T47D (cell line): ENCODE data around the gene SPDYE16.
"Not testable (repeated sequence)": the region's sequence is repeated elsewhere in the genome, so short reads cannot be mapped to it uniquely, and the experiment has no call there.

Experiments used
- DNase-seq, 2 experiments: peaks; one replicate each; pipeline versions ENCODE4 v3.0.0 to v3.0.0-alpha.2; 2011 to 2012; ENCODE audit warnings: low read depth in 1 of 2, low spot score in 1 of 2
- JUND ChIP-seq: IDR thresholded peaks from 2 replicates; pipeline ENCODE4 v1.6.1; 2012; ENCODE audit warnings: low read depth
- in situ Hi-C: cut with HindIII; loops from 2 replicates; pipeline ENCODE4 v1.10.0; 2016; ENCODE audit warnings: low sequenced_read_pairs, low pct_unique_long_range_greater_than_20kb

The SPDYE16 gene

DNA sequence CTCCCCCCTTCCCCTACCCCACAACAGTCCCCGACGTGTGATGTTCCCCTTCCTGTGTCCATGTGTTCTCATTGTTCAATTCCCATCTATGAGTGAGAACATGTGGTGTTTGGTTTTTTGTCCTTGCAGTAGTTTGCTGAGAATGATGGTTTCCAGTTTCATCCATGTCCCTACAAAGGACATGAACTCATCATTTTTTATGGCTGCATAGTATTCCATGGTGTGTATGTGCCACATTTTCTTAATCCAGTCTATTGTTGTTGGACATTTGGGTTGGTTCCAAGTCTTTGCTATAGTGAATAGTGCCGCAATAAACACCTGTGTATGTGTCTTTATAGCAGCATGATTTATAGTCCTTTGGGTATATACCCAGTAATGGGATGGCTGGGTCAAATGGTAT lies 18.2 kb upstream of the SPDYE16 start:
- in situ Hi-C loops, DNase-seq: not testable (repeated sequence)

- DNase-seq, in situ Hi-C loops: not testable (repeated sequence)
Observed at GRCh38 chr7:76560157-76560556, 17.1 kb upstream of the SPDYE16 start.

GRCh38 chr7:76559685-76560084 lies 16.6 kb upstream of the SPDYE16 start:
- in situ Hi-C loops, DNase-seq: not testable (repeated sequence)

- in situ Hi-C loops, DNase-seq: not testable (repeated sequence)
Observed at GRCh38 chr7:76551992-76552391, 8.9 kb upstream of the SPDYE16 start.

- in situ Hi-C loops, DNase-seq: not testable (repeated sequence)
Observed at GRCh38 chr7:76549855-76550248, 6.8 kb upstream of the SPDYE16 start.

GRCh38 chr7:76549025-76549854 lies 6.1 kb upstream of the SPDYE16 start:
- DNase-seq: peak; percentile 80 to 94
- in situ Hi-C loops: not testable (repeated sequence)

DNA sequence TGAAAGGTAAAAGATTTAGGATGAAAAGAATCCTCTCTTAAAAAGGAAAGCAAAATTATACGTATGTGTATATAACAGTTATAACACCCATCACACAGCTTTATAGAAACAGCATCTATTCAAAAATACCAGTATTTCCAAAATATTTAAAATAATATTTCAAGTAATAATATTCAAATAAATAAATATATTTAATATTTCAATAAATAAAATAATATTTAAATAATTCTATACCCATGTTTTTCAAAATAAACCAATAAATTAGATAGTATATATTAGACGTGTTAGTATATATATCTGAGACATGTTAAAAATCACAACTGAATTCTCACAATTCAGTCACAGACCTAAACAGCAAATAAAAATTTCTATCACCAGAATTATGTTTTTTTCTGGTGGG lies 11.5 kb downstream of the SPDYE16 start:
- in situ Hi-C loops, DNase-seq: not testable (repeated sequence)

GRCh38 chr7:76526183-76526582 lies 16.9 kb downstream of the SPDYE16 start:
- DNase-seq, in situ Hi-C loops: not testable (repeated sequence)

DNA sequence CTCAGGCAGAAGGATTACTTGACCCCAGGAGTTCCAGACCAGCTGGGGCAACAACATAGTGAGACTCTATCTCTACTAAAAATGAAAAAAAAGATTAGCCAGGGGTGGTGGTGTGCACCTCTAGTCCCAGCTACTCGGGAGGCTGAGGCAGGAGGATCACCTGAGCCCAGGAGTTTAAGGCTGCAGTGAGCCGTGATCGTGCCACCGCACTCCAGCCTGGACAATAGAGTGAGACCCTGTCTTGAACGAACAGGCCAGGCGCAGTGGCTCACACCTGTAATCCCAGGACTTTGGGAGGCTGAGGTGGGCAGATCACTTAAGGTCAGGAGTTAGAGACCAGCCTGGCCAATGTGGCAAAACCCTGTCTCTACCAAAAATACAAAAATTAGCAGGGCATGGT lies 26.2 kb downstream of the SPDYE16 start:
- in situ Hi-C loops, DNase-seq: not testable (repeated sequence)

DNA sequence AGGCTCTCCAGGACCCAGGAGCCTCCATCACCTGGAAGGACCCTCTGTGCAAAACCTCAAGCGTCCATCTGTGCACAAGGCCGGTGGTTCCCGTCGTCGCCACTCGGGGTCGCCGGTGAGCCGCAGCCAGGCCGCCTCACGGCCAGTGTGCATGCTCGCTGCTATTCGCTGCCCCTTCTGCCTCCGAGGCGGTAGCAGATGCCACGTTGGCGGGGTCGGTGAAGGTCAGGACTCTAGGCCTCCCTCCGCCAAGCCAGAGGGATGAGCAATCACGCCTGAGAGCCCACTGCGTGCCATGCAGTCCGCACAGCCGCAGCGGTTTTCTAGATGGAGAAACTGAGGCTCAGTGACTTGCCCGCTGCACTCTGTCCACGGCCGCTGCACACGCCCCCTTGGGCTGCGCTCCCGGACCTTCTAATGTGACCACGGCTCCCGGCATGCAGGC lies 27.1 kb downstream of the SPDYE16 start:
- TF ChIP-seq JUND: no peak
- DNase-seq: no peak
- in situ Hi-C loops: no loop called here

GRCh38 chr7:76514926-76515771 lies 27.9 kb downstream of the SPDYE16 start:
- TF ChIP-seq JUND: no peak
- DNase-seq: no peak
- in situ Hi-C loops: no loop called here

- in situ Hi-C loops: no loop called here
- DNase-seq: no peak
- no peak for TF ChIP-seq JUND
Observed at GRCh38 chr7:76513817-76514799, 29.0 kb downstream of the SPDYE16 start.
